GM19397 (cell line): ENCODE data around the gene INPP4B.
"Not testable (repeated sequence)": the region's sequence is repeated elsewhere in the genome, so short reads cannot be mapped to it uniquely, and the experiment has no call there.

Experiments
- ATAC-seq: cut with Tn5 transposase; IDR thresholded peaks from one replicate; pipeline ENCODE4 v1.9.1; 2021; ENCODE audit warnings: mild to moderate bottlenecking, moderate library complexity; ENCODE audit not compliant: unreplicated experiment

Gene INPP4B

DNA sequence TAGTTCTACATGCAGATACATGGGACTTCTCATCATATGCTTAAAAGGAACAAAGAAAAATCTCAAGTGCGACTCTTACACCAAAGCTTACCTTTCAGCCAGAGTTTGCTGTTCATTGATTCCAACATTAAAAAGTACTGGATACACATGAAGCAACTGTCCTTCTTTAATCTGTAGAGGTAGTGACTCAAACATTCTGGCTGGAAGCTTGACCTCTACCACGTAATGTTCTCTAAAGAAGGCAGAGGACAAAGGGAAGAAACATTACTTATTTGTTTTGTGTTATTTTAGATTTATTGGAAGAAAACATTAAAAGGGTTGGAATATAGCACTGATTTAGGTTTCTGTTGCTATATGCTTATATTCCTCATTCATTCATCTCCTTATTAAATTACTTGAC lies 733.6 kb downstream of the INPP4B start:
- ATAC-seq, result no peak

DNA sequence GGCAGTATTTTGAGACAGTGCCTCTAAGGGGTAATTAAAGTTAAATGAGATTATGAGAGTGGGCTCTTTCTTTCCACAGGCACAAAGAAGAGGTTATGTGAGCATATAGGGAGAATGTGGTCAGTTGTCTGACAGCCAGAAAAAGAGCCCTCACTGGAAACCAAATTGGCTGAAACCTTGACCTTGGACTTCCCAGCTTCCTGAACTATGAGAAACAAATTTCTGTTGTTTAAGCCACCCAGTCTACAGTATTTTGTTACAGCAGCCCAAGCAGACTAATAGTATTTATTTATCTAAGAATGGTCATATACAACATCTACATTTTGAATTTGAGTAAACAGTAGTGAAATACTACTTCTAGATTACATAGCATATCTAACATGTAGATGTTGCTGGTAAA lies 736.0 kb downstream of the INPP4B start:
- no peak for ATAC-seq

GRCh38 chr4:142104041-142104440 lies 742.1 kb downstream of the INPP4B start:
- ATAC-seq, result no peak

- ATAC-seq, result no peak
Measured at GRCh38 chr4:142101401-142101800, 744.7 kb downstream of the INPP4B start.

- no peak for ATAC-seq
Measured at GRCh38 chr4:142100941-142101340, 745.2 kb downstream of the INPP4B start.

DNA sequence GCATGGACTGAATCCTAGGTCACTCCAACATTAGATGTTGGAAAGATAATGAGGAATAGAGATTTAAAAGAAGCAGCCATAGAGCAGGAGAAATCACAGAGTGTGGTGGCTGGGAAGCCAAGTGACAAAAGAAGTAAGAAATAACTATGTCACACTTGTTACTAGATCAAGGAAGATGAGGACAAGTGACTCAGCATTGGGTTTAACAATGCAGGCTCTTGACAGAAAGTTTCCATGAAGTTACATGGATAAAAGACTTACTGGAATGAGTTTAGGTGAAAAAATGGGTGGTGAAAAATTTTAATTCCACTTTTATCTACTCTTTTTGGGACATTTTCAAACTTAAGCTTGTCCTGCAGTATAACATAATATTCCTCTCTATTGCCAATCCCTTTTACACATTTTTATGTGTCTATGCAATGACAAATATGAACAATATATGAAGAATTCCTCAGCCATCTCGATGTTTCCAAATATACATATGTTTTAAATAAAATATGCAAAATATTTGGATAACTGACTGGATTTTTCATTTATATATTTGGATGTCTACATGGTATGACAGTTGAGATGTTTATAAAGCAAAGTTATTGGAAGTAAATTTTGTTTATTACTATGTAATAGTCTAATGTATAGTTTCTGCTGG lies 747.1 kb downstream of the INPP4B start:
- ATAC-seq, result no peak

- ATAC-seq, result no peak
Measured at GRCh38 chr4:142098380-142098779, 747.7 kb downstream of the INPP4B start.

DNA sequence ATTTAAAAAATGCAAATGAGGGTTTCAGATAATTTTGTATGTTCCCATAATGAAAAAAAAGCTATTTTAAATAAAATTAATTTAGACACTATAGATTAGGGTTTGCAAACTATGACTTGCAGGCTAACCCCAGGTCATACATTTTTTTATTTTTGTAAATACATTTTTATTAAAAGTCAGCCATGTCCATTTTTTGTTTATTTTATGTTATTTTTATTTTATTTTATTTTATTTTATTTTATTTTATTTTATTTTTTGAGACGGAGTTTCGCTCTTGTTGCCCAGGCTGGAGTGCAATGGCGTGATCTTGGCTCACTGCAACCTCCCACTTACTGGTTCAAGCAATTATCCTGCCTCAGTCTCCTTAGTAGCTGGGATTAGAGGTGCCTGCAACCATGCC lies 749.1 kb downstream of the INPP4B start:
- ATAC-seq, result no peak

DNA sequence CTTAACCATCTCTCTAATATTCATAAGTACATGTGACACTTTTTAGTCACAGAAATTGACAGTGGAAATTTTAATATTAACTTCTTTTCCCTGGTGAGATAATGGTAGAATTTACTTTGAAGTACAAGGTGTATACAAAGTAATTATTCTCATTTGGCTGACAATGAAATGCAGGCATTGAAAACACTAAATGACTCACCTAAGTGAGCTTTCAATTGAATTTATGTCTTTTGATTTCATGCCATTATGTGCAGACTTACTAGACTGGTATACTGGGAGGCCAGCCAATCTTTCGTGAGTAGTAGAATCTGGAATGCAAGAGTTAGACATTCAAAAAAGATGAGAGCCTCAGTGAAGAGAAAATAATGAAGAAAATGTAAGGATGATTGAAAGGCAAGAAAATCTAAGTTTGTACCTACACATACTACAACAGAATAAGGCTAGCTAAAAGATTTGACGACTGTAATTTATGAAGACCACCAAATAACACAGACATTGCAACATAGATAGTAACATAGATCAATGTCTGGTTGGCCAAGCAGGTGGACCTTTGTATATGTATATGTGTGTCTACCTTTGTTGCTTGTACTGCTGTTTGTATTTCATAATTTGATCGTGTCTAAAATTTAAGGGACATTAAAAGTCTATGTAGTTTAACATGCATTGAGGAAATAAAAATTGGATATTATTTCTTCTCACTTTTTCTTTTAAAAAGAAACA lies 750.1 kb downstream of the INPP4B start:
- ATAC-seq, result no peak

DNA sequence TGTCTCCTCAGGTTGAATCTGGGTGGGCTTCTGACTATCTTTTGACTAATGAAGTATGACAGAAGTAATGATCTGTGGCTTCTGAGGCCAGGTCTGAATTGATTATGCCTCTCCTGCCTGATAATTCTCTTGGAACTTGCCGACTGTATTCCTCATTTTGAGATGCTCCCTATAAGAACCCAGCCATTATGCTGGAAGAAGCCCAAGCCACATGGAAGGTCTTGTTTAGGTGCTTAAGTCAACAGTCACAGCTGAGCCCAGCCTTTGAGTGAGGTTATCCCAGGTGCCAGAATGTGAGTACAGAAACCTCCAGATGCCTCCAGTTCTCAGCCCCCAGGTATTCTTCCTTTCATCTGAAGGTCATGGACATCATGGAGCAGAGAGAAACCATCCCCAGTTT lies 753.2 kb downstream of the INPP4B start:
- ATAC-seq, result no peak

DNA sequence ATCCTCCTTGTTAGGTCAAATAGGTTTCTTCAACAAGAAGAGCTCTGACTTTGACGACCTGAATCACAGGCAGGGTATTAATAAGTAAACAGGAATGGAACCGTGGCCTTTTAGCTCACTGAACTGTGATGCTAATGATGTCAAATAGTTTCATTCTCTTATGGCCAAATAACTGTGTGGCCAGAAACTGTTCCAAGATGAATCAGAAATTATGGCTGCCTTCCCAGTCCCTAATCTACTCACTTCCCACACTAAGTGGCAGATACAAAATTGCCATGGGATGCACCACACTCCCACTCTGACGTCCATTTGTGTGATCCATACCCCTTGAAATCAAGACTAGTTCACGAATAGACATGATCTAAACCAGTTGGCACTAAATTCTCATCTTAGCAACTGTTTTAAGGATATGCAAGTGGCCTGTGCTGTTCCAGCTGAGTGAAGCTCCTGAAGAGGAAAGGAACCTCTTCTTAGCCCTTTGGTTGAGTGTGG lies 754.4 kb downstream of the INPP4B start:
- ATAC-seq, result no peak

GRCh38 chr4:142091085-142091513 lies 755.0 kb downstream of the INPP4B start:
- ATAC-seq, result no peak

GRCh38 chr4:142088906-142089305 lies 757.2 kb downstream of the INPP4B start:
- ATAC-seq, result no peak

DNA sequence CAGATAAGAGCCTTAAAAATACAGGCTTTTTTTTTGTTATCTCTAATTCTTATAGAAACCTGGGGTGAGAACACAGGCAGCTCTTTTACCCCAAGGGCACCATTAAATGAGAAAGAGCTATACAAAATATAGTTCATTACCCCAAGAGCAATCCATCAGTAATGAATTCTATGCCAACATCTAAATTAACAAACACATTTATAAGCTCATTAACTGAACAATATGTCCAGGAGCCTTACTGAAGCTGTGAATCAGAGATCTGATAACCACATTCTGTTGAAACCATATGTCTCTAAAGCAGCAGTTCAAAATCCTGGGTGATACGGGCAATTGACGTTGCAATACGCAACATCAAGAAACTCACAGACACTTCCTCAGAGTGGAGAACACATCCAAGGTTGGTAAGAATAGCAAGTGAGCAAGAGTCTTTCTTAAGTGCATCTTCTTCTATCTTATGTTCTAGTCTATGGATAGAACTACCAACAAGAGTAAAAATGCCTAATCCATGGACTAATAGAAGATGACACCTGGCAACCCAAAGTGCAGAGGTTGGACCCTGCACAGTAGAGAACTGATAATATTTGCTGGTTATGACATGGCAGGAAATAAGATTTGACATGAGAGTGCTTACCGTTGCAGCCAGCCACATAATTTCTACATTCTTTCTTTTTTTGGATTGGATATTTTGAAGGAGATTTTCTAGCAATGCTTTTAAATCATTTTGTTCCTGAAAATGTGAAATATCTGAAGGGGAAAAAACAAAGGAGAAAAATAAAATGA lies 760.4 kb downstream of the INPP4B start:
- ATAC-seq, result no peak

- no peak for ATAC-seq
Measured at GRCh38 chr4:142083264-142083663, 762.8 kb downstream of the INPP4B start.

GRCh38 chr4:142081025-142081424 lies 765.1 kb downstream of the INPP4B start:
- no peak for ATAC-seq

DNA sequence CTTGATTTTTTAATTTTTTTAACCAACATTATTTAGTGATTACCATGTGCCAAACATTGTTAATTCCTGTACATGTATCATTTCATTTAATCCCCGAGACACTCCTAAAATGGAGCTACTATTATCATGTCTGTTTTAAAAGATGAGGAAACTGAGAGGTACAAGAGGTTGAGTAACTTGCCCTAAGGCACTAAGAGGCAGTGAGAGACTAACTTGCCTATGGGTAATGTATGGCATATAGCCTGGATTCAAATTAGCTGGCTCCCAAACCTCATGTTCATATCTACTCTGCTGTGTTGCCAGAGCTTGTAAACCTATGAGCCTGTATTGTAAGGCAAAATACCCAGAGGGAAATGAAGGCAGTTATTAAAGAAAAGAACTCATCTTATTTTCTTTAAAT lies 766.1 kb downstream of the INPP4B start:
- ATAC-seq, result no peak

DNA sequence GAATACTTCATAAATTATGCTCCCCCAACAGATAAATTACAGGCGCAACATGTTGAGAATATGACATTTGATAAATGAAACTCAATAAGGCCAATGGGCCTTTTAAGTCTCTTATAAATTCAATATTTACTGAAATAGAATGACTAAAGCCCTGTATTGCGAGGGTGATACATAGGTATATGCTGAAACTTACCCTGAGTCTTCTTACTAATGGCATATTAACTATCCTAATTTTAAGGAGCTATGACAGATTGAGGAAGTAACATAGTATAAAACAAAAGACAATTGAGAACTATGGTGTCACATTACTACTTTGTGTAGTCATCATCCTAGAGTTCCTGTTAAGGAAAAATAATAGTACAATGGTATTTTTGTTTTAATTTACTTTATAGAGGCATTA lies 769.1 kb downstream of the INPP4B start:
- no peak for ATAC-seq

GRCh38 chr4:142068304-142068703 lies 777.8 kb downstream of the INPP4B start:
- ATAC-seq, result not testable (repeated sequence)

GRCh38 chr4:142066562-142066961 lies 779.5 kb downstream of the INPP4B start:
- ATAC-seq, result not testable (repeated sequence)

DNA sequence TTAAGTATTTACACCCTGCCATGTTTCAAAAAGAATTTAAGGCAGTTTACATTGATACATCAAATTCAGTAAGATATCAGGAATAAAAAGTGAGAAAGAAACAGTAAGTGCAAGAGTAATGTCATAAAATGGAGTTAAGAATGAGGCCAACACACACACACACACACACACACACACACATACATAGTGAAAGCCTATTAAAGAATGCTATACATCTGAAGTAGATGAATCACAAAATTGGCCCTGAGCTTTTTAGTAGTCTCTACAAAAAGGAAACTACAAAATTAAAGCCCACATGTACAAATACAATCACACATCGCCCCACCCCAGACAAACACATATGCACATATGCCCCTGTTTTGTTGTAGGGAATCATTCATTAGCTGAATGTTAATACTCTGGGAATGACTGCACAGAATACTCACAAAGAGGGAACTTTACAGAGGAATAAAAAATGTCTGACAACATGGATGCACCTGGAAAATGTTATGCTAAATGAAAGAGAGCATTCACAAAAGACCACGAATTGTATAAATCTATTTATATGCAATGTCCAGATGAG lies 780.9 kb downstream of the INPP4B start:
- ATAC-seq, result no peak
